Measurements from ENCODE around the gene NPAS2.

NPAS2 gene

GRCh38 chr2:100884145-100884621 is 64.2 kb downstream of the NPAS2 start:
- DNase-seq (ENCODE audit: low read depth): no peak

GRCh38 chr2:100886085-100886484 is 66.1 kb downstream of the NPAS2 start:
- no peak for DNase-seq (ENCODE audit: low read depth)

DNA sequence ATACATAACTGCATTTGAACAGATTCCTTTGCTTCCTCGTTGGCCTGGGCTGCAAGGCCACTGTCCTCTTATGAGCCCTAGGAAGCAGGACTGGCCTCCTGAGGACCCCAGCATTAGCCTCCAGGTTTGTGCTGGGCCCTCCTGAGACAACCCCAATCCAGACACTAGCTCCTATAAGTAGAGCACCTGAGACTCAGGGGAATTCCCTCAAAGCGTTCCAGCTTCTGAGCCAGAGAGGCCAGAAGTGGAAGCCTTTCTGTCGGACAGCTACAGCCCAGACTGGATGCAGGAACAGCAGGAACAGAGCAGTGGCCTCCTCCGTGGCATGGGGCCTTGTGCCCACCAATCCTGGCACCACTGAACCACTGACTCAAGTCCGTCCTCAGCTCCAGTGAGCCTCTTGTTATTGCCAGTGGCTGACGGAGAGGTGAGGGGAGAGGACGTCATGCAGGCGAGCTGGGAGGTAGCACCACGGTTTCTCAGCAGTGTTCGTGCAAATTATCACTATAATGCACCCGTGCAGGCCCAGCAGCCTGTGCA is 67.2 kb downstream of the NPAS2 start:
- DNase-seq (ENCODE audit: low read depth): no peak

DNA sequence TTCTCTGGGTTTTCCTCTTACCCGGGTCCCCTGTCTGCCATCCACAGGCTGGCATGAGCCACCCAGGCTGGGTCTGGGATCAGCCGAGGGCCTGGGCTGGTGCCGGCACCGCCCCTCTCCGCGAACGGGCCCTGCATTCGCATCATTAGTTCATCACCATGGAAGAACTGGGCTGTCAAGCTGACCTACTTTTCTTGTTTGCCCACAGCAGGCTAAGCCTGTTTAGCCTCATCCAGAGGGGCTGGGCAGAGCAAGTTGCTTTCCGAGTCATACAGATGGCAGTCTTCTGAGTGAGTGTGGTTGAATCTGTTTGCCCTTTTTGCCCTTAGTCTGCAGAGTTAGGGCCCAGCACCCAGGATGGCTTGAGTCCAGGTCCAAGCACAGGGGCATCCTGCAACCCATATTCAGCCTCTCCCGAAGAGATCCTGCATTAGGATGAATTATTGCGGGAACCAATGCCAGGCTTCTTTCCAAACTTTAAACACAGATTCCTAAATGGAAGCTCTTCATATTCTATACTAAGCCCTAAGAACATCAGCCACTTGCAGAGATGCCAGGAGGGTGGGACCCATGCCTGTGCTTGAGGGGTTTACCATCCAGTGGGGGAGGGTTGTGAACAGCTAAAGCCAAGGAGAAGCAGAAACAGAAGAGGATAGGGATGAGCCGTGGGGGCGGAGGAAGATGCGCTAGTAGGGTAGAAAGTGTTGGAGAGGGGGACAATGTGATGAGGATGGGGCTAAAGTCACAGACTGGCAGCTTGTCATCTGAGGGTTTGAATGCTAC is 68.0 kb downstream of the NPAS2 start:
- DNase-seq (ENCODE audit: low read depth): no peak

- DNase-seq (ENCODE audit: low read depth): no peak
Observed at GRCh38 chr2:100888601-100889000, 68.7 kb downstream of the NPAS2 start.

GRCh38 chr2:100889286-100889685 is 69.3 kb downstream of the NPAS2 start:
- DNase-seq (ENCODE audit: low read depth): no peak

GRCh38 chr2:100891906-100892642 is 72.1 kb downstream of the NPAS2 start:
- peak; percentile 87 for DNase-seq (ENCODE audit: low read depth)

DNA sequence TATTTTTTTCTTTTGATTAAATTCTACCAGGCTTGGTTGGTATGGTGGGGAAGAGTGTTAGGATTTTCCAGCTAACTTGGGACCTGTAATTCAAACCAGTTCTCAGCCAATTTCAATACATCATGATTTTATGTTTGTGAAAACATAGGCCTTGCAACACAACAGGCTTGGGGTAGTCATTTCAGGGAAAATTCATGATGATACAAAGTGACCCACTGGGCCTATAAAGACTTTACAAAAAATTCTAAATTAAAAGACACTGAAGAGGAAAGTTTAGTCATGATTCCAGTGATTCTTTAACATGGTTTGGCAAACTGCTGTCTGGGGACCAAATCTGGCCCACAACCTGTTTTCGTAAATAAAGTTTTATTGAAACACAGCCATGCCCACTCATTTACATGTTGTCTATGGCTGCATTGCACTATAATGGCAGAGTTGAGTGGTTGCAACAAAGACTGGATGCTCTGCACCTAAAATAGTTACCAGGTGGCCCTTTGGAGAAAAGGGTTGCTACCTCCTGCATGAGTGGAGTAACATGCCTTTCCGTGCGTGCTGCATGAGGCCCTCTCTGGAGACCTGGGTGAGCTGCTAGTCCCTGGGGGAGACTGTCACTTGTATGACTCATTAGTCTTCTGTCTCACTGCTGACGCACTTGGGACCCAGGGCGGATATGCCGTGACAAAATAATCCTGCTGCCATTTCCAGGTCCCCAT is 73.6 kb downstream of the NPAS2 start:
- DNase-seq (ENCODE audit: low read depth): no peak

DNA sequence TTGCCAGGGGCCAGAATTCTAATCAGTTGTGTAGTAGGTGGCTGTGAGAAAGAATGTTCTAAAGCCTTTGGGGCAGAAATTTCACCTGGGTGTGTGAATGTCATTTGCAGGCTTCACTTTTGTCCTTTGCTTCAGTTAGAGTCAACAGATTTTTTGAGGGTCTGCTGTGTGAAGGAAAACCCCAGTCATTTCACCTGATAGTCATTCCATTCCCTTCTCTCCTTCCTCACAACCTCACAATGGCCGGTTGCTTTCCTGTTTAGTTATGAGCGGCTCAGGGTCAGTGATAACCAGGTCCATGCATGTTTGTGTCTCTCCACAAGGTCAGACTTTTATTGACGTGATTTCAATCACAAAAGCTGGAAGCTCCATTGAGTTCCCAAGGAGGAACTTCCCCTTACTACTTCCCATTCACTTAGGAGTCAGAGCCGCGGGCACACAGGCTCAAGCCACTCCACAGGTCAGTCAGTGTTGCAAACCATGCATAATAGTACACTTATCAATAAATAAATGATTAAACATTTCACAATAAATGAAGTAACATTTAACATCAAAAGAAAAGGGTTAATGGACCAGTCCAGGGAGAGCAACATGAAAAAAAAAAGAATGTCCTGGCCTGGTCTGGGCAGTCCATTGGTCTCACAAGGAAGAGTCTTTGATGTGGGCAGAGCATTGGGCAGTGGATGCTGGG is 74.3 kb downstream of the NPAS2 start:
- no peak for DNase-seq (ENCODE audit: low read depth)

GRCh38 chr2:100894796-100895156 is 74.8 kb downstream of the NPAS2 start:
- DNase-seq (ENCODE audit: low read depth): no peak

GRCh38 chr2:100895402-100895801 is 75.5 kb downstream of the NPAS2 start:
- no peak for DNase-seq (ENCODE audit: low read depth)

DNA sequence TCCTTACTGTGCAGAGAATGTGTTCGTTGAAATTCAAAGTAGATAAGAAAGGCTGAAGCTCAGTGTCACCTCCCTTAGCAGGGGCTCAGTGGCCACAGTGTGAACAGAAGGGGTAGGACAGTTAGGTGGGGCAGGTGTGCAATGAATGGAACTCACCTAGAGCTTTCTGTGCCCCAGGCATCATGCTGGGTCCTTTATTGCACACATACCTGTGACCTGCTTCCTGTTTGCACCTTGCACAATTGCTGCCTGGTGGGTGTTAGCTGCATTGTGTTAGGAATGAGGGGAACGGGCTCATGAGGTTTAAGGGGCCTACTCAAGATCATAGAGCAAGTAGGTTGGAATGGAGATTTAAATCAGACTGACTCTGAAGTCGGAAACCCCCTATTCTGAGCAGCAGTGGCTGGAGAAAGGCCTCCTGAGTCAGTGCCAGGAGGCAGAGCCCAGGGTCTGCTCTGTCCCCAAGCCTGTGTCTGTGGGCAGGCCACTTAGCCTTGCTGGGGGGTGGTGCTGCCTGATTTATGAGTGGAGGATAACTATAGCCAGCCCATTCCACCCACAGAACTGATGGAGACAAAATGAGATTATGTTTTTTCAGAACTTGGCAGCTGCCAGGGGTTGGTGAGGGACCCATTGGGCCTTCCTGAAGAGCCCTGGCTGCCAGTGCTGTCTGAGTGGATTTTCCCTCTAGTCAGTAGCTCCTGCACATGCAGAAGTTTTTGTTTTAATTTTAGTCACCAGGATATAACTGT is 76.2 kb downstream of the NPAS2 start:
- no peak for DNase-seq (ENCODE audit: low read depth)

- DNase-seq (ENCODE audit: low read depth): no peak
Observed at GRCh38 chr2:100898035-100898665, 78.2 kb downstream of the NPAS2 start.

DNA sequence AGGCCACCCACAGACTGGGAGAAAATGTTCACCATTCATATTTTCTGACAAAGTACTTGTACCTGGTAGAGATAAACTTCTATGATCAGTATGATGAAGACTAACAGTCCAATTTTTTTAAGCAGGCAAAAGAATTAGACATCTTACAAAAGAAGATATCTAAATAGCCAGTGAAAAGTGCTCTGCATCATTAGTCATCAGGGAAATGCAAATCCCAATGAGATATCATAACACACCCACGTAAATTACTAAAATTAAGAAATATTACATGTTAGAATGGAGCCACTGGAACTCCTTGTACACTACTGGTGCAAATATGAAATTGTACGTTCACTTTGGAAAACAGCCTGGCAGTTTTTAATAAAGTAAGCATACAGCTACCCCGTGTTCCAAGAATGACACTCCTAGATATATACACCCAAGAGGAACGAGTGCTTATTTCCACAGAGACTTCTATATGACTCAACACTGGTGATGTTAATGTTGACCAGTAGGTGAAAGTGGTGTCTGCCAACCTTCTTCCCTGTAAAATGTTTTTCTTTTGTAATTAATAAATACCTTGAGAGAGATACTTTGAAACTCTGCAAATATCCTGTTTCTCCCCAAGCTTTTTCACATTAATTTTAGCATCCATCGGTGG is 80.3 kb downstream of the NPAS2 start:
- peak; percentile 37 for DNase-seq (ENCODE audit: low read depth)

- peak; percentile 100 for DNase-seq (ENCODE audit: low read depth)
Observed at GRCh38 chr2:100902817-100903405, 83.0 kb downstream of the NPAS2 start.

- DNase-seq (ENCODE audit: low read depth): peak; percentile 33
Observed at GRCh38 chr2:100903534-100904258, 83.8 kb downstream of the NPAS2 start.

GRCh38 chr2:100905132-100905805 is 85.3 kb downstream of the NPAS2 start:
- no peak for DNase-seq (ENCODE audit: low read depth)

- DNase-seq (ENCODE audit: low read depth): no peak
Observed at GRCh38 chr2:100906131-100906530, 86.2 kb downstream of the NPAS2 start.
